Measurements from ENCODE around the gene PARP15.
A peak's percentile ranks its signal among the peaks of the same experiment; 100 is the strongest.

Gene PARP15

DNA sequence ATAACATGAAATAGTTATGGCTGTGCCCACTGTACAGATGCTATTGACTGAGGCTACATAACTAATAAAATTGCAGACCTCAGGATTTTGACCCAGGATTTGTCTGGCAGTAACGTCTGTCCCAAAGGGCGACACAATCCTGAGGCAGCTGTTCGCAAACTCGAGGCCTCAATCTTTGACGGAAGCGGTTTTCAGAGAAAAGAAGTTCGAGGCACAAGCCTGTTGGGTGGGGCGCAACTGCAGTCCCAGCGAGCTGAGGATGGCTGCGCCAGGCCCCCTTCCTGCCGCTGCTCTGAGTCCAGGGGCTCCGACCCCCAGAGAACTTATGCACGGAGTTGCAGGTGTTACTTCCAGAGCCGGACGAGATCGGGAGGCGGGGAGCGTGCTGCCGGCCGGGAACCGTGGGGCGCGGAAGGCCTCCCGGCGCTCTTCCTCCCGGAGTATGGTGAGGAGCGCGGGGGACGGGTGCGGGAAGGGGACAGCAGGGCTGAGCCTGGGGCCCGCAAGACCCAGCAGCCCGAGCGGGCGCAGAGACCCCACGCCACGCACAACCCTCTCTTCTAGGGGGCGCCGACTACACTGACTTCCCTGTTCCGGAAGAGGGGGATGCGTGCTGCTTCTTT is at the start of gene PARP15:
PARP15 (plus strand) TSS at position 242 of the 623 bp plus-strand sequence; CDS start at position 260, 18 bp downstream.
- DNase-seq (ENCODE audit: low read depth): no peak
- peak within 1 kb of the TSS; percentile 48 for H3K4me3 ChIP-seq (ENCODE audit: low read depth, low read length)

DNA sequence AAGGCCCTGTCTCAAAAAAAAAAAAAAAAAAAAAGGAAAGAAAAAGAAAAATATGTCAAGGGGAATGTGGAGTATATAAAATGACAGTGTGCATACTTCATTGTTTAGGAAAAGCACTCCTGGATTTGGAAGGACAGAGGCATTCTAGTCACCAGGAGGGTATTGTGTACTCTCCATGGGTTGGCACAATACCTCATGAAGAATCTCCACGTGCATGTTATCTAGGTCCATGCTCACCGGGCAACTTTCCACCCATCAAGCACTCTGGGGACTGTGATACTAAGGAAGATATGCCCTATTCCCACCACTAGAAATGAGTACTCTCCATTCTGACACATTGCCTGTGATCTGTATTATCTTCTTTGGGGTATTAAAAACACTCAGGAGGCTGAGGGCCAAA is 47.3 kb upstream of the PARP15 start:
- no peak for DNase-seq (ENCODE audit: low read depth)

DNA sequence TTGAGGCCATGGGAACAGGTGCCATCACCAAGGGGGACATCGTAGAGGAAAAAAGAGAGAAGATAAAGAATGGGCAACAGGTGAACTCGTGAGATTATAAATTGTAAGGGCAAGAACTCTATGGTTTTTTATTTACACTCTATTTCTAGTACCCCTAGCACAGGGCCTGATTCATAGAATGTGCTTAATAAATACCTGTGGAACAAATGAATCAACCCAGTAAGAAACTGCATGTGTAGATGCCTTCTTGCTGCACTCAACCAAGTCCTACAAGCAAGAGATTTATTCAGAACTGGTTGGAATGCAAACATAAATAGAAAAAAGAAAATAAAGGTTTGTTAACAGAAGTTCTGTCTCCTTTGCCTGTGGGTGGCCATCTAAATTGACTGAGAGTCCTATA is 44.0 kb upstream of the PARP15 start:
- no peak overlapping the region for H3K4me3 ChIP-seq (ENCODE audit: low read depth, low read length)
- no peak for DNase-seq (ENCODE audit: low read depth)

More for the DNA sequence above, 47.3 kb upstream of the PARP15 start:
- H3K4me3 ChIP-seq (ENCODE audit: low read depth, low read length): no peak overlapping the region

DNA sequence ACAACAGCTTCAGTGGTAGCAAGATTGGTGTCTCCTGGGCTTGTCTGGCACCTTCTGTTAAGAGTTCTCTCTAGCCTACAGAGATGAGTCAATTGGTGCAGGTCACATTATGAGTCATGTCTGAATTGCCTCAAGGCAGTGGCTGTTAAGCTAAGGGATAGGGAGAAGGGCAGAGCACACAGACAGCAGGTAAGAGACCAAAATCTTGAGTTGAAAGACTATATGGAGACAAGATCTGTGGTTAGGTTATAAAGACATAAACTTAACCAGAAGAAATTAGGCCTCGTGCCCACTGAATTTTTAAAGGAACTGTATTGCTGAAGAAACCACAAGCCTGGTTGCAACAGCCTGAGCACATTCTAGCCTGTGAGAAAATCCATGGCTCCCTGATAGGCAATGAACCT is 43.5 kb upstream of the PARP15 start:
- DNase-seq (ENCODE audit: low read depth): peak; percentile 57
- no peak overlapping the region for H3K4me3 ChIP-seq (ENCODE audit: low read depth, low read length)

DNA sequence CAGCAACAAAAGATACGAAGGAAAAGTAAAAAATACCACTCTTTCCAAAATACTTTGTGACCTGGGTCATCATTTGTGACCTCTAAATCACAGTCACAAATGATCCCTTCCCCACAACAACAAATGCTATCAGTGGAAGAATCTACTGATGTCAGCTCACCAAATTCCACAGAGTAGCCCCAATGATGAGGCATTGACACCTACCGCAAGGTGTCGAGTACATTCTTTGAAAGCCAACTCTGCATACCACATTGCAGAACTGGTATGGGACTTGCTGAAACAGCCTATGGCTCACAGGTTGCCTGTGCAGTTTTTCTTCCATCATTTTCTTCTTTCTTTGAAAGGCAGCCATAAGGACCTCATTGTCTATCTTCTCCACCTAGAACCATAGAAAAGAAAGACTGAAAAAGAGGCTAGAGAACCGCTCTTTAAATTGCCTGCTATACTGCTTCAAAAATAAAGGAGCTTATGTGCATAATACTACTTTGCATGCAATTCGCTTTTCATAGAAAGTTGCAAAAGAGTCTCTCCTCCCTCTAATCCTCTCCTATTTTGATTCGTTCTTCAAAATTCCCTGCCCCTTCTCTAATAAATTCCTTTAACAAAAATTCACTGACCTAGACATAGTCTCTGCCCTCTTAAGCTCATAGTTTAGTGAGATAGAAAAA is 41.4 kb upstream of the PARP15 start:
- H3K4me3 ChIP-seq (ENCODE audit: low read depth, low read length): no peak overlapping the region
- DNase-seq (ENCODE audit: low read depth): no peak

DNA sequence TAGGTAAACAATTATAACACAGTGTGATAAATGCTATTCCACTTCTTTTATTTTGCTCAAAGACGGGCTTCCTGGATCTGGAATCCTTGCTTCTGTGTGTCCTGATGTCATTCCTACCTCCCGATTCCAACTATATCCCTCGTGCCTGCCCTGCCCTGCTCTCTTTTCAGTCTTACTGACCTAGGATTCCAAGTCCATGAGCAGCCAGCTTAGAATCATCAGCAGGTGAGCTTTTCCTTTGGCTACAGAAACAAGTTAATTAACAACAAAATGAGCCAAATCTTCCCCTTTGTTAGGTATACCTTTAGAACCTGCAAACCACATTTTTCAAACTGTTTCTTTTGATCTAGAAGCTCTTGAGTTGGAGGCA is 40.8 kb upstream of the PARP15 start:
- H3K4me3 ChIP-seq (ENCODE audit: low read depth, low read length): no peak overlapping the region
- DNase-seq (ENCODE audit: low read depth): no peak

DNA sequence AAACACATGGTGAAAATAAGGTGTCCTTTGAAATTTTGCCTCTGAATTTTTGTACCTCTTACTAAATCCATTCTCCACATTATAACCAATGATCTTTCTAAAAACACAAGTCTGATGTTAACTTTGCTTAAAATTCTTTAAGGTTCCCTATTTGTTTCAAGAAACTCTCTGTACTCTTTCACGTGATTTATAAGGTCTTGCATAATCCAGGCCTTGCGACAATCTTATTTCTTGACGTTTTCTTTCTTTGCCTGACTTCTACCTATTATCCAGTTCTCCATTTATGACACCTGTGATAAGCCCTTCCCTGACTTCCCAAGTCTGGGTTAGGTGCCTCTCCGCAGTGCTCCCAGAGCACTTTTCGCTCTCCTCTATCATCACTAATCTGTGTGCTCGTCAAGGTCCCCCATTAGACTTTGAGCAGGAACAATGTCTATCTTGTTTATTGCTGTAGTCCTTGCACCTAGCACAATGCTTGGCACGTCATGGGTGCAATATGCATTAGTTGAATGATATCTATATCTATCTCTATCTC is 38.4 kb upstream of the PARP15 start:
- H3K4me3 ChIP-seq (ENCODE audit: low read depth, low read length): no peak overlapping the region
- no peak for DNase-seq (ENCODE audit: low read depth)

DNA sequence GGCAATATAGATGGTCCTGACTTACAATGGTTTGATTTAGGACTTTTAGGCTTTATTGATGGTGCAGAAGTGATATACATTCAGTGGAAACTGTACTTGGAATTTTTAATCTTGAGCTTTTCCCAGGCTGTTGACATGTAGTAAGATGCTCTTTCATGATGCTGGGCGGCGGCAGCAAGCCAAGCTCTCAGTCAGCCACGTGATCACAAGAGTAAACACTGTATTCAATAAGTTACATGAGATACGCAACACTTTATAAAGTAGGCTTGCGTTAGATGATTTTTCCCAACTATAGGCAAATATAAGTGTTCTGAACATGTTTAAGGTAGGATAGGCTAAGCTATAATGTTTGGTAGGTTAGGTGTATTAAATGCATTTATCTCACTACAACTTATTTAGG is 31.3 kb upstream of the PARP15 start:
- no peak for DNase-seq (ENCODE audit: low read depth)
- no peak overlapping the region for H3K4me3 ChIP-seq (ENCODE audit: low read depth, low read length)

DNA sequence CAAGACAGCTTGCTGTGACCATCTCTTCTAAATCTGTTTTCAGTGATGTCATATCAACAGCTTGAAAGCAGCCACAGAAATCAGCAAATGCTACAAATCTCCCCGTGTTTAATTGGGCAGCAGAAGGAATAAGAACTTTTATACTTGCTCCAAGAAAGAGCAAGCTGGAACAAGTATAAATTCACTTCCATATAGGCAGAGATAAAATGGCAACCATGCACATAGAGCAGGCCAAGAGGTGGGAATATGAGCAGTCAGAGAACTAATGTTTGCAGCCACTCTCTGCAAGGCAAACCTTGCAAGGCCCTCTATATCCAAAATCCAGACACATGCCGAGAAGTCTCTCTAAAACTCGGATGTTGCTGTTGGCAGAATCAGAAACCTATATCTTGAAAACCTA is 29.4 kb upstream of the PARP15 start:
- DNase-seq (ENCODE audit: low read depth): no peak
- no peak overlapping the region for H3K4me3 ChIP-seq (ENCODE audit: low read depth, low read length)

DNA sequence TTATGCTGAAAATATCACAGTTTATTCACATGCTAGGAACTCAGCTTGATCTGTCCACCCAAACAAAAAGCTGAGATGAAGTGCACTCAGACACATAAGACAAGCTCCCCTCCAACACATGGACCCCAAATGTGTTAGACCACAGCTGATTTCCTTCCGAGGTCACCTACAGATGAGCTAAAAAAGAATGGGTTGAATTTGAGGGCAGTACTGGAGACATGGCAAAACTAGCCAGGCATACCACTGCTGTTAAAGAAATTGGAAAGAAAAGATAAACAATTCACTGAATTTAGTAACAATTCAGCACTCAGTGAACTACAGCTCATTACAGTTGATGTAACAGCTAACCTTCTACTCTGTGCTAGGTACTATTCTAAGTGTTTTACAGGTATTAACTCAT is 28.8 kb upstream of the PARP15 start:
- no peak for DNase-seq (ENCODE audit: low read depth)
- no peak overlapping the region for H3K4me3 ChIP-seq (ENCODE audit: low read depth, low read length)

DNA sequence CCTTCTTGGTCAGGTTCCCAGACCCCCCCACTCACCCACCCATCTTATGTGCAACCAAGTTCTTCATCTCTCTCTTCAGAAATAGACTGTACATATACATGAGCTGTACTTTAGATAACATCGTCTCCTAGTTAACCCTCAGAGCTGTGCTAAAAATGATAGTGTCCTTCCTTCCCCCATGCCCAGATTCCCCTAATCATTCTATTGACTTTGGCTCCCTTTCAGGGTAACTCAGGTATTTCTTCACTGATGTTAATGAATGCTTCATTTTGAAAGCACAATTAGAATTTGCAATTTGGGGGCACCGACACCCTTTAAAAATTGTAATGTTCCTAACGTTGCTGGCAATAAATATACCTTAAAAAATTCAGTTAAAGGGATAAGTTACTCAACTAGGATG is 24.3 kb upstream of the PARP15 start:
- no peak overlapping the region for H3K4me3 ChIP-seq (ENCODE audit: low read depth, low read length)
- DNase-seq (ENCODE audit: low read depth): no peak

DNA sequence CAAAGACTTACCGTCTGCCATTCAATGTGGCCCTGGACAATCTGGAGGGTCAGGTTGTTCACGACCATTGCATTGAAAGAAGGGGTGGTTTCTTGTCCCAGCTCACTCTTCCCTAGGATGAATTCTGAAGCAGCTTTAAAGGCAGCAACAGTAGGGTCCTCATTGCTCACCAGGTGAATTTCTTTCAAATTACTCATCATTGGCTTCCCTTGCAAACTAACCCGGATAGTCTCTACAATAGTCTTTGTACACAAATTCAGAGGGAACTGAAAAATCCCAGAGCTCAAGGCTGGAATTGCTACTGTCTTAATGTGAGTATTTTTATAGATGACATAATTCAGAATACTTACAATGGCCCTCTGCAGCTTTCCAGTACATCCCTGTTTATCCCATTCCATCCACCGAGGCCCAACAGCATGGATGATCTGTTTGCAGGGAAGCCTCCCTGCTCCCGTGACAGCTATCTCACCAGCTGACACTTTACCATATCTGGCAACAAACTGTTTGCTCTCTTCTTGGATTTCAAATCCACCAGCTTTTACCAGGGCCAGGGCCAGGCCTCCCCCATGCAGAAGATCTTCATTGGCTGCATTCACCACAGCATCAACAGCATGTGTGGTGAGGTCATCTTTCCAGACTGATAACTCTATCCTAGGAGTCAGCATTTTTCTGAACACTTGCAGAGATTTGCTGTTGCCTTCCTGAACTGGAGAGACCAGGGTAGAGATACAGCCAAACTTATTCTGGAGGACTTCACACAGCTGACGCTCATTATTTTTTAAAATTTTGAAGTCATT is 22.0 kb upstream of the PARP15 start:
- no peak for DNase-seq (ENCODE audit: low read depth)
- no peak overlapping the region for H3K4me3 ChIP-seq (ENCODE audit: low read depth, low read length)

DNA sequence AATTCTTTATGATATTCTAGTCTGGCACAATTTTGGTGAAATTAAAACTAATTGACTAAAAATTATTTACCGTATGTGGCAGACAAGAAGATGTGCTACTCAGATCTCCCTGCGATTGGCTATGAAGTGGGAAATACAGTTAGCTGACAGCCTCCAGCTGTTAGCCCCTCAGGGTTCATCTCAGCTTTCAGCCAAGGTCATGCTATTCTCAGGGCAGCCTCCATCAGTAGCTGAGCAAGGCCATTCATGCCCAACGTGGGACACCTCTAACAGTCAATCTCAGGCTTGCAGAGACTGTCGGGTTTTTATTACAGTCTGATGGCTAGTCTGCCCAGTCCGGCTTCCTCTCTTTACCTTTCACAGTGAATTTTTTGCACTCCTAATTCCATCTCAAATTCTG is 20.1 kb upstream of the PARP15 start:
- H3K4me3 ChIP-seq (ENCODE audit: low read depth, low read length): no peak overlapping the region
- no peak for DNase-seq (ENCODE audit: low read depth)

DNA sequence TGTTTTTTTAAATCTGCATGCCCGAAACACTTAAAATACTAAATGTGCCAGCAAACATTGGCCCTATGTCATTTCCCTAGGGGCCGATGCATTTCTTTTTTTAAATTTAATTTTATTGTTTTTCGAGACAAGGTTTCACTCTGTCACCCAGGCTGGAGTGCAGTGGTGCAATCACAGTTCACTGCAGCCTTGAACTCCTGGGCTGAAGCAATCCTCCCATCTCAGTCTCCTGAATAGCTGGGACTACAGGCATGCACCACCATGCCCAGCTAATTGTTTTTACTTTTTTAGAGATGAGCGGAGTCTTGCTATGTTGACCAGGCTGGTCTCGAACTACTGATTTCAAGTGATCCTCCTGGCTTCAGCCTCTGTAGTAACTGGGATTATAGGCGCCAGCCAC is 18.8 kb upstream of the PARP15 start:
- no peak overlapping the region for H3K4me3 ChIP-seq (ENCODE audit: low read depth, low read length)

DNA sequence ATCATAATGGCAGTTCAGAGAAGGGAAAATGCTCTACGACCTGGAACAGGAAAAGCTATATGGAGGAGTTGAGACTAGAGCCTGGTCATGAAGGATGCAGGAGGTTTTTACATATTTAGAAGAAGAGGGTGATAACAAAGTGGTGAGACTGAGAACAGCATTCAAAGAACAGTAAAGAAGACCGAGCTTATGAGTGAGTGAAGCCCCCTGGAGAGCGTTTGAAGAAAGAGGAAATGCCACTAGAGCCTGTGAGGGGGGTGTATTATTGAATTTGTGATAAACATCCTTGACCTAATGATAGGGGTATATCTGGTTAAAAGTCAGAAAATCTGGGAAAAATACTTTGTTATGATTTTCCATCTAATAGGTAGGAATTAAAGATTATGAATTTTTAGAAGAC is 17.5 kb upstream of the PARP15 start:
- H3K4me3 ChIP-seq (ENCODE audit: low read depth, low read length): no peak overlapping the region
- no peak for DNase-seq (ENCODE audit: low read depth)

More for the DNA sequence above, 18.8 kb upstream of the PARP15 start:
- no peak for DNase-seq (ENCODE audit: low read depth)

DNA sequence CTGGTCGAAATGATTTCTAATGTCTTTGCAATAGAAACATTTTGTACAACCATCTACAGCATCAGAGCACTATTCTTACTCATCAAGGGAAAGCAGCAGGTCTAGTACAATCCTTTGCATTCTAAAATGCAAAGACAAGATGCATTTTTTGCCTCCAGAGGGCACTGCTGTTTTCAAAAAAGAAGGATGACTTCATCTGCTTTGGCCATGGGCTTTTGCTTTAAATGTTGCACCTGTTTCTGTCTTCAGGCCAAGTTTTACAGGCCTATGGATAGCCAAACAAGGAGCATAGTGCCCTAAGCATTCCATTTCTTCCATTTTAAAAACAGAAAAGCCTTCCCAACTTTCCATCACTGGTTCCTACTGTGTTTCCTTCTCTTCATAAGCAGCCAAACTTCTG is 16.8 kb upstream of the PARP15 start:
- H3K4me3 ChIP-seq (ENCODE audit: low read depth, low read length): no peak overlapping the region
- DNase-seq (ENCODE audit: low read depth): no peak

DNA sequence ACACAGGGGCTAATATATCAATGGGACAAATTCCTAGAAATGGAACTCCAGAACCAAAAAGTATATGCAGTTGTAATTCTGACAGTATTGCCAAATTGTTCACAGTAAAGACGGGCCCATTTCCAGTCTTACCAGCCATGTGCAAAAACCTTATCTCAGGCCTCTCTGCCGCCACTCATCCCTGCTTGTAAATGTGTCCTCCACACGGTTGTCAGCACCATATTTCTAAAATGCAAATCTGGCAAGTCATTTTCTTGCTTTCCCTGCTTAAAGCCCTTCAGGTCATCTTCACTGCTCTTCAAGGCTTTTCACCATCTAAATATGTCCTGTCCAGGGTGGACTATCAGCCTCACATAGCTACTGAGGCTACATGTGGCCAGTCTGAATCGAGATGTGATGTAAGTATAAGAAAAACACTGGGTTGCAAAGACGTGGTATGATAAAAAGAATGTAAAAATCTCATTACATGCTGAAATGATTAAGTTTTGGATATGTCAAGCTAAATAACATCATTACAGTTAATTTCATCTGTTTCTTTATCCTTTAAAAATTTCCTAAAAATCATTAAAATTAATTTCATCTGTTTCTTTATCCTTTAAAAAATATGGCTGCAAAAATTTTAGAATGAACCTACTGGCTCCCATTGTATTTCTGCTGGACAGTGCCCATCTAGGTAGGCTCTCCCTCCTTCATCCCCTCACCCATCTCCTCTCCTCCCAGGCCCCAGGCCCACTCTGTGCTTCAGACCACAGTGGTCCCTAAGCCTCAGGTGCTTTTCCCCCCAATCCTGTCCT is 14.3 kb upstream of the PARP15 start:
- H3K4me3 ChIP-seq (ENCODE audit: low read depth, low read length): peak overlapping the region; percentile 78
- DNase-seq (ENCODE audit: low read depth): no peak

DNA sequence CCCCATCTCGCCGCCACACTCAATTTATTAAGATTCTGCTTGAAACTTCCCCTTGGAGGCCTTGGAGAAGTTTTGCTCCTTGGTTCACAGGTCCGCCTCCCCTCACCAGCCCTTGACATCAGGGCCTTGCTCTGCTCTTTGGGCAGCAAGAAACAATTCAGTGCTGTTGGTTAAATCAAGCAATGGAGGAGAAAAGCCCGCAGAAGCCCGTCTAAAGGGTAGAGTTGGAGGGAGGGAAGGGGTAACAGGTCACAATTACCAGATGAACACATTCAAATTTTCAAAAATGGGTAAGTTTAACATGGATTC is 13.8 kb upstream of the PARP15 start:
- peak overlapping the region; percentile 78 for H3K4me3 ChIP-seq (ENCODE audit: low read depth, low read length)
- DNase-seq (ENCODE audit: low read depth): no peak

DNA sequence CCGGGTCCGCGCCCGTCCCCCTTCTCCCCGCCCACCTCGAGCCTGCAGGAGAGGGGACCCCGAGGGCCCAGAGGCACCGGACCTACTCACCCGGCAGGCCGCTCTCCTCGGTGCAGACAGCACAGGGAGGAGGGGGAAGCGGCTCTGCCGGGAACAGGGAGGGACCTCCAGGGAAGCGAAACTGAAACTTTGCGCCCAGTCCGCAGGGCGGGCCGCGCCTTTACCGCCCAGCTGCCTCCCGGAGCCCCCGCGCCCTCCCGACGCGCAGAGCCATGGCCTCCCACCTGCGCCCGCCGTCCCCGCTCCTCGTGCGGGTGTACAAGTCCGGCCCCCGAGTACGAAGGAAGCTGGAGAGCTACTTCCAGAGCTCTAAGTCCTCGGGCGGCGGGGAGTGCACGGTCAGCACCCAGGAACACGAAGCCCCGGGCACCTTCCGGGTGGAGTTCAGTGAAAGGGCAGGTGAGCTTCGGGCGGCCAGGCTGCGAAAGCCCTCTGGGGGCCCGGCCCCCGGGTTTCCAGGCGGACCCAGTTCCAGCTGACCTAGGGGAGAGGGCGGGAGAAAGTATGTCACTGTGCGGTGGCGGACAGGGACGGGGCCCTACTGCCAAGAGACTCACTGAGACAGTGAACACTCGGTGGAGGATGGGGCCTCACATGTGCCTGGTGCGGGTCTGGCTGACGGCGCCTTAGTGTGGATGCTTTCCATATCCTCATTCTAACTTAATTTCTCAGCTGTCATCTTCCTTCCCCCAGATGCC is 13.1 kb upstream of the PARP15 start, which contains the start of the genes DTX3L and PARP9:
DTX3L (plus strand) TSS at position 184 of the 758 bp plus-strand sequence; CDS start at position 273, 89 bp downstream.
PARP9 (minus strand) TSS at position 146 of the 758 bp plus-strand sequence. CDS start 4,680 bp downstream, outside the sequence.
- peak within 1 kb of the TSS; percentile 78 for H3K4me3 ChIP-seq (ENCODE audit: low read depth, low read length)
- DNase-seq (ENCODE audit: low read depth): no peak
